ENCODE data around the gene CTNND2.

DNA sequence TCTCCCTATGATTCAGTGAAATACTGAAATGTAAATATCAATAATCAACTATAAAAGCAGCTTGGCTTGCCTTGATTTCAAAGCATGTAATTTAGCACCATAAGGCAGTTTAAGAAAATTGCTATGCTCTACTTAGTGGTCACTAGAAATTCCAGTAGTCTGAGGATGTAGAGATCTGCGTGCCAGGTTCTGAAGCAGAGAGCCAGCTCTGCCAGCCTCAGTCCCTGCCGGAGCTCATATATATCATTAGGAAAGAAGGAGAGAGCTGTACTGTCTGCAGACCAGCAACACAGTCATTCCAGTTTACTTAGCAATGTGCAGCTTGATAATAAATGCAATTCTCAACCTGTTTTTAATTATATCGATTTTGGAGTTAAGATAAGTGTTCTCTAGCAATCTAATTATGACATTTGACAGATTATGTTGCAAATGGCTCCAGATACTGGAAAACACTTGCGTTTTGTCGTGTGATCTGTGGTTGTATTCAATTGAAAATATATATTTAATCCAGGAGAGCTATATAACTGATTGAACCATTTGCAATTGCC, 540.5 kb downstream of the CTNND2 start:
- TF ChIP-seq, protein P1, sequence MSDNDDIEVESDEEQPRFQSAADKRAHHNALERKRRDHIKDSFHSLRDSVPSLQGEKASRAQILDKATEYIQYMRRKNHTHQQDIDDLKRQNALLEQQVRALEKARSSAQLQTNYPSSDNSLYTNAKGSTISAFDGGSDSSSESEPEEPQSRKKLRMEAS (IDR thresholded peaks at IDR 0.05; ENCODE audit: low read depth), result no peak
- no peak for TF ChIP-seq SIN3A (IDR thresholded peaks at IDR 0.05; ENCODE audit: borderline replicate concordance, low read depth, low read length)
- TF ChIP-seq, protein P2, sequence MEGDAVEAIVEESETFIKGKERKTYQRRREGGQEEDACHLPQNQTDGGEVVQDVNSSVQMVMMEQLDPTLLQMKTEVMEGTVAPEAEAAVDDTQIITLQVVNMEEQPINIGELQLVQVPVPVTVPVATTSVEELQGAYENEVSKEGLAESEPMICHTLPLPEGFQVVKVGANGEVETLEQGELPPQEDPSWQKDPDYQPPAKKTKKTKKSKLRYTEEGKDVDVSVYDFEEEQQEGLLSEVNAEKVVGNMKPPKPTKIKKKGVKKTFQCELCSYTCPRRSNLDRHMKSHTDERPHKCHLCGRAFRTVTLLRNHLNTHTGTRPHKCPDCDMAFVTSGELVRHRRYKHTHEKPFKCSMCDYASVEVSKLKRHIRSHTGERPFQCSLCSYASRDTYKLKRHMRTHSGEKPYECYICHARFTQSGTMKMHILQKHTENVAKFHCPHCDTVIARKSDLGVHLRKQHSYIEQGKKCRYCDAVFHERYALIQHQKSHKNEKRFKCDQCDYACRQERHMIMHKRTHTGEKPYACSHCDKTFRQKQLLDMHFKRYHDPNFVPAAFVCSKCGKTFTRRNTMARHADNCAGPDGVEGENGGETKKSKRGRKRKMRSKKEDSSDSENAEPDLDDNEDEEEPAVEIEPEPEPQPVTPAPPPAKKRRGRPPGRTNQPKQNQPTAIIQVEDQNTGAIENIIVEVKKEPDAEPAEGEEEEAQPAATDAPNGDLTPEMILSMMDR (IDR thresholded peaks at IDR 0.05), result no peak
- TF ChIP-seq RAD21 (IDR thresholded peaks at IDR 0.05; ENCODE audit: low read length), result no peak
- TF ChIP-seq NFIC (IDR thresholded peaks at IDR 0.05; ENCODE audit: borderline replicate concordance), result no peak

Measured in SK-N-SH (cell line).